ENCODE results near the gene ESR2. TPM values are rescaled to one million over a fixed set of nuclear protein-coding genes. Genes with fewer than 3 reads are reported as not detected.
"Not testable (repeated sequence)": the region's sequence is repeated elsewhere in the genome, so short reads cannot be mapped to it uniquely, and the experiment has no call there.

ESR2 gene
- 0.17 TPM in 1 of 2 replicates, not detected in the other for total RNA-seq (2014; rRNA removed; shearing (Covaris generic))

- no peak for DNase-seq (ENCODE audit: low spot score)
Measured at GRCh38 chr14:64293976-64294671, at the start of gene ESR2. Gene ESR2, minus strand, starts transcription at chr14:64294371. Its CDS starts 11,386 bp downstream, at chr14:64282985.

GRCh38 chr14:64340560-64341196 lies 46.5 kb upstream of the ESR2 start:
- no peak for DNase-seq (ENCODE audit: low spot score)

- peak; percentile 94 for DNase-seq (ENCODE audit: low spot score)
Measured at GRCh38 chr14:64338616-64339316, 44.6 kb upstream of the ESR2 start.

GRCh38 chr14:64337888-64338615 lies 43.9 kb upstream of the ESR2 start:
- DNase-seq (ENCODE audit: low spot score): peak; percentile 49

- DNase-seq (ENCODE audit: low spot score): no peak
Measured at GRCh38 chr14:64329149-64329548, 35.0 kb upstream of the ESR2 start.

- DNase-seq (ENCODE audit: low spot score): no peak
Measured at GRCh38 chr14:64326502-64326901, 32.3 kb upstream of the ESR2 start.

- DNase-seq (ENCODE audit: low spot score): peak; percentile 0
Measured at GRCh38 chr14:64324895-64325294, 30.7 kb upstream of the ESR2 start.

GRCh38 chr14:64324461-64324860 lies 30.3 kb upstream of the ESR2 start:
- no peak for DNase-seq (ENCODE audit: low spot score)

- DNase-seq (ENCODE audit: low spot score): not testable (repeated sequence)
Measured at GRCh38 chr14:64320362-64320761, 26.2 kb upstream of the ESR2 start.

- not testable (repeated sequence) for DNase-seq (ENCODE audit: low spot score)
Measured at GRCh38 chr14:64318695-64319094, 24.5 kb upstream of the ESR2 start.

- peak; percentile 57 for DNase-seq (ENCODE audit: low spot score)
Measured at GRCh38 chr14:64303471-64303917, 9.3 kb upstream of the ESR2 start.

- no peak for DNase-seq (ENCODE audit: low spot score)
Measured at GRCh38 chr14:64298773-64299172, 4.6 kb upstream of the ESR2 start.

GRCh38 chr14:64296561-64296960 lies 2.4 kb upstream of the ESR2 start:
- DNase-seq (ENCODE audit: low spot score): peak; percentile 4

- peak; percentile 20 for DNase-seq (ENCODE audit: low spot score)
Measured at GRCh38 chr14:64294672-64295413, 672 bp upstream of the ESR2 start.

GRCh38 chr14:64292197-64292596 lies 2.0 kb downstream of the ESR2 start:
- no peak for DNase-seq (ENCODE audit: low spot score)

GRCh38 chr14:64289571-64289970 lies 4.6 kb downstream of the ESR2 start:
- DNase-seq (ENCODE audit: low spot score): no peak

- DNase-seq (ENCODE audit: low spot score): no peak
Measured at GRCh38 chr14:64281805-64282204, 12.4 kb downstream of the ESR2 start.

GRCh38 chr14:64279704-64280668 lies 14.2 kb downstream of the ESR2 start:
- DNase-seq (ENCODE audit: low spot score): peak; percentile 42

GRCh38 chr14:64278458-64278857 lies 15.7 kb downstream of the ESR2 start:
- no peak for DNase-seq (ENCODE audit: low spot score)

GRCh38 chr14:64272019-64272418 lies 22.2 kb downstream of the ESR2 start:
- DNase-seq (ENCODE audit: low spot score): no peak

All from A172 (cell line).